Measurements from ENCODE around the gene PLAC8. TPM values are rescaled to one million over a fixed set of nuclear protein-coding genes. Genes with fewer than 3 reads are reported as not detected.

Gene PLAC8
- total and polyA plus RNA-seq, 2 of the 13 experiments (the other 11 are each of a cell fraction or from before 2014, with no cell fraction given) = 3.0 to 174 TPM

DNA sequence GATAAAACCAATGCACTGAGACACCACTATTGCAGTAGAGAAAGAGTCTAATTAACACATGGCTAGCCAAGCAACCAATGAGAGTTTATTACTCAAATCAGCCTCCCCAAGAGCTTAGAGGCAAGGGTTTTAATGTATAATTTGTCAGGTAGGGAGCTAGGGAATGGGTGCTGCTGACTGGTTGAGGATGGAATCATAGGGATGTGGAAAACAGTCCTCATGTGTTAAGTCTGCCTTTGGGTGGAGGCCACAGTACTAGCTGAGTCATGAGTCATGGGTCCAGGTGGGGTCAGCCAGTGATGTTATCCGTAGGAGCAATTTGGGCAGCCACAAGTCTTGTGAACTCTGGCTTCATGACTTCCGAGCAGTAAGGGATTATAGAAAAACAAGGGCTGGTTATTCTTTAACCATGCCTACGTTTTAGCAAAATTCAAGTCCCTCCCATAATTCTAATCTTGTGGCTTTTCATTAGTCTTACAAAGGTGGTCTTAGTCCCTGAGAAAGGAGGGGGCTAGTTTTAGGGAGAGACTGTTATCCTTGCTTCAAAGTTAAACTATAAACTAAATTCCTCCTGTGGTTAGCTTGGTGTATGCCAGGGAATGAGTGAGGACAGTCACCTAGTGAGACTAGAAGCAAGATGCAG lies 25.1 kb upstream of the PLAC8 start:
- intact Hi-C loops (cut with micrococcal nuclease; ENCODE audit: unreplicated experiment) = no loop called here
- FAIRE-seq = peak; percentile 56
- peaks cover 34% of the 10 kb centered on the region for H3K4me1 ChIP-seq (ENCODE audit: insufficient read depth, low read length)
- peak overlapping the region; percentile 46; the same call in 1 of the 2 replicates for H3K9ac ChIP-seq (ENCODE audit: insufficient read depth, low read depth, low read length)
- DNase-seq (ENCODE audit: low spot score) = peak; percentile 83
- H3K4me2 ChIP-seq (ENCODE audit: low read depth, low read length) = peak overlapping the region; percentile 76
- no peaks in the 10 kb centered on the region for H3K27me3 ChIP-seq (ENCODE audit: control insufficient read depth in 1 of 2, insufficient read depth in 2 of 2, low read length in 2 of 2)
- in situ Hi-C loops (cut with HindIII; ENCODE audit: extremely low pct_ligation_motif_present, low pct_unique_long_range_greater_than_20kb) = no loop called here
- no peaks in the 10 kb centered on the region for H3K36me3 ChIP-seq (replicated peaks in 1 of 2; ENCODE audit: control insufficient read depth in 1 of 2, insufficient read depth in 2 of 2, low read length in 2 of 2)
- ChIA-PET CTCF (ENCODE audit: low intra/inter-chr PET ratio, low total read pairs) (no interaction called here), POLR2A (interaction anchor here (1.0 to 1.5 kb wide), 4 partner anchors 10 to 145 kb away, joined by 3 to 5 read pairs (median 4); partner anchors contain the start of gene COQ2)
- no peaks in the 10 kb centered on the region for H3K79me2 ChIP-seq (ENCODE audit: insufficient read depth, low read length)
- WGBS (ENCODE audit: low lambda C conversion rate) = 0% methylated on average over 3 of the region's 3 CpGs
- H4K20me1 ChIP-seq (ENCODE audit: insufficient read depth, low read length) = no peaks in the 10 kb centered on the region
- peak overlapping the region; percentile 79 for H3K27ac ChIP-seq (ENCODE audit: extremely low read length, insufficient read depth, low read length)
- ATAC-seq = peak; percentile 93
- H2AFZ ChIP-seq (ENCODE audit: low read length) = no peak overlapping the region
- peak overlapping the region in 2 of 3 experiments; percentile 30 to 31; a peak in 2 of 6 replicates for H3K4me3 ChIP-seq (replicated peaks in 1 of 3; ENCODE audit: insufficient read depth in 1 of 3, low read depth in 2 of 3, low read length in 3 of 3)
- BruUV-seq (replicated peaks) = no TSS peak
- peaks cover 13% of the 10 kb centered on the region for H3K9me3 ChIP-seq (ENCODE audit: low read length)
- TF ChIP-seq NFE2L2 (IDR thresholded peaks at IDR 0.05; ENCODE audit: low read length) (peak; percentile 66), SOX5 (CRISPR knock-in tag; IDR thresholded peaks at IDR 0.05; ENCODE audit: borderline replicate concordance) (peak; percentile 31; the same call in 1 of the 2 replicates), ZNF879 (CRISPR knock-in tag; IDR thresholded peaks at IDR 0.05) (no peak), DMAP1 (CRISPR knock-in tag; IDR thresholded peaks at IDR 0.05) (no peak), MED1 (CRISPR knock-in tag; IDR thresholded peaks at IDR 0.05) (peak; percentile 73), EP300 (IDR thresholded peaks at IDR 0.05; ENCODE audit: low read depth in 2 of 2, low read length in 2 of 2) (peak in 1 of 2 experiments; percentile 81; a peak in 1 of 4 replicates), EP300 (CRISPR knock-in tag; IDR thresholded peaks at IDR 0.05; ENCODE audit: borderline replicate concordance) (no peak; the same call in 1 of the 2 replicates), RCOR2 (CRISPR knock-in tag; IDR thresholded peaks at IDR 0.05) (peak; percentile 63; the same call in 1 of the 2 replicates), POGZ (CRISPR knock-in tag; IDR thresholded peaks at IDR 0.05) (peak; percentile 50; the same call in 1 of the 2 replicates), TEAD3 (CRISPR knock-in tag; optimal IDR thresholded peaks at IDR 0.05; ENCODE audit: borderline replicate concordance) (peak; percentile 62), ZSCAN9 (CRISPR knock-in tag; IDR thresholded peaks at IDR 0.05; ENCODE audit: borderline replicate concordance) (0 out of 2 replicates have a peak, but pooled peaks have one; percentile 16), STAG1 (CRISPR knock-in tag; IDR thresholded peaks at IDR 0.05) (0 out of 2 replicates have a peak, but pooled peaks have one; percentile 5)
- TF ChIP-seq, protein P1, sequence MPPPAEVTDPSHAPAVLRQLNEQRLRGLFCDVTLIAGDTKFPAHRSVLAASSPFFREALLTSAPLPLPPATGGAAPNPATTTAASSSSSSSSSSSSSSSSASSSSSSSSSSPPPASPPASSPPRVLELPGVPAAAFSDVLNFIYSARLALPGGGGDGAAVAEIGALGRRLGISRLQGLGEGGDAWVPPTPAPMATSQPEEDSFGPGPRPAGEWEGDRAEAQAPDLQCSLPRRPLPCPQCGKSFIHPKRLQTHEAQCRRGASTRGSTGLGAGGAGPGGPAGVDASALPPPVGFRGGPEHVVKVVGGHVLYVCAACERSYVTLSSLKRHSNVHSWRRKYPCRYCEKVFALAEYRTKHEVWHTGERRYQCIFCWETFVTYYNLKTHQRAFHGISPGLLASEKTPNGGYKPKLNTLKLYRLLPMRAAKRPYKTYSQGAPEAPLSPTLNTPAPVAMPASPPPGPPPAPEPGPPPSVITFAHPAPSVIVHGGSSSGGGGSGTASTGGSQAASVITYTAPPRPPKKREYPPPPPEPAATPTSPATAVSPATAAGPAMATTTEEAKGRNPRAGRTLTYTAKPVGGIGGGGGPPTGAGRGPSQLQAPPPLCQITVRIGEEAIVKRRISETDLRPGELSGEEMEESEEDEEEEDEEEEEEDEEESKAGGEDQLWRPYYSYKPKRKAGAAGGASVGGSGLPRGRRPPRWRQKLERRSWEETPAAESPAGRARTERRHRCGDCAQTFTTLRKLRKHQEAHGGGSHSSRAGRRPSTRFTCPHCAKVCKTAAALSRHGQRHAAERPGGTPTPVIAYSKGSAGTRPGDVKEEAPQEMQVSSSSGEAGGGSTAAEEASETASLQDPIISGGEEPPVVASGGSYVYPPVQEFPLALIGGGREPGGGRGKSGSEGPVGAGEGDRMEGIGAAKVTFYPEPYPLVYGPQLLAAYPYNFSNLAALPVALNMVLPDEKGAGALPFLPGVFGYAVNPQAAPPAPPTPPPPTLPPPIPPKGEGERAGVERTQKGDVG (CRISPR knock-in tag; IDR thresholded peaks at IDR 0.05; ENCODE audit: borderline replicate concordance) = no peak
- TF ChIP-seq, protein P2, sequence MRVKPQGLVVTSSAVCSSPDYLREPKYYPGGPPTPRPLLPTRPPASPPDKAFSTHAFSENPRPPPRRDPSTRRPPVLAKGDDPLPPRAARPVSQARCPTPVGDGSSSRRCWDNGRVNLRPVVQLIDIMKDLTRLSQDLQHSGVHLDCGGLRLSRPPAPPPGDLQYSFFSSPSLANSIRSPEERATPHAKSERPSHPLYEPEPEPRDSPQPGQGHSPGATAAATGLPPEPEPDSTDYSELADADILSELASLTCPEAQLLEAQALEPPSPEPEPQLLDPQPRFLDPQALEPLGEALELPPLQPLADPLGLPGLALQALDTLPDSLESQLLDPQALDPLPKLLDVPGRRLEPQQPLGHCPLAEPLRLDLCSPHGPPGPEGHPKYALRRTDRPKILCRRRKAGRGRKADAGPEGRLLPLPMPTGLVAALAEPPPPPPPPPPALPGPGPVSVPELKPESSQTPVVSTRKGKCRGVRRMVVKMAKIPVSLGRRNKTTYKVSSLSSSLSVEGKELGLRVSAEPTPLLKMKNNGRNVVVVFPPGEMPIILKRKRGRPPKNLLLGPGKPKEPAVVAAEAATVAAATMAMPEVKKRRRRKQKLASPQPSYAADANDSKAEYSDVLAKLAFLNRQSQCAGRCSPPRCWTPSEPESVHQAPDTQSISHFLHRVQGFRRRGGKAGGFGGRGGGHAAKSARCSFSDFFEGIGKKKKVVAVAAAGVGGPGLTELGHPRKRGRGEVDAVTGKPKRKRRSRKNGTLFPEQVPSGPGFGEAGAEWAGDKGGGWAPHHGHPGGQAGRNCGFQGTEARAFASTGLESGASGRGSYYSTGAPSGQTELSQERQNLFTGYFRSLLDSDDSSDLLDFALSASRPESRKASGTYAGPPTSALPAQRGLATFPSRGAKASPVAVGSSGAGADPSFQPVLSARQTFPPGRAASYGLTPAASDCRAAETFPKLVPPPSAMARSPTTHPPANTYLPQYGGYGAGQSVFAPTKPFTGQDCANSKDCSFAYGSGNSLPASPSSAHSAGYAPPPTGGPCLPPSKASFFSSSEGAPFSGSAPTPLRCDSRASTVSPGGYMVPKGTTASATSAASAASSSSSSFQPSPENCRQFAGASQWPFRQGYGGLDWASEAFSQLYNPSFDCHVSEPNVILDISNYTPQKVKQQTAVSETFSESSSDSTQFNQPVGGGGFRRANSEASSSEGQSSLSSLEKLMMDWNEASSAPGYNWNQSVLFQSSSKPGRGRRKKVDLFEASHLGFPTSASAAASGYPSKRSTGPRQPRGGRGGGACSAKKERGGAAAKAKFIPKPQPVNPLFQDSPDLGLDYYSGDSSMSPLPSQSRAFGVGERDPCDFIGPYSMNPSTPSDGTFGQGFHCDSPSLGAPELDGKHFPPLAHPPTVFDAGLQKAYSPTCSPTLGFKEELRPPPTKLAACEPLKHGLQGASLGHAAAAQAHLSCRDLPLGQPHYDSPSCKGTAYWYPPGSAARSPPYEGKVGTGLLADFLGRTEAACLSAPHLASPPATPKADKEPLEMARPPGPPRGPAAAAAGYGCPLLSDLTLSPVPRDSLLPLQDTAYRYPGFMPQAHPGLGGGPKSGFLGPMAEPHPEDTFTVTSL (CRISPR knock-in tag; IDR thresholded peaks at IDR 0.05; ENCODE audit: borderline replicate concordance) = peak; percentile 65; the same call in 1 of the 2 replicates
- TF ChIP-seq, protein P3, sequence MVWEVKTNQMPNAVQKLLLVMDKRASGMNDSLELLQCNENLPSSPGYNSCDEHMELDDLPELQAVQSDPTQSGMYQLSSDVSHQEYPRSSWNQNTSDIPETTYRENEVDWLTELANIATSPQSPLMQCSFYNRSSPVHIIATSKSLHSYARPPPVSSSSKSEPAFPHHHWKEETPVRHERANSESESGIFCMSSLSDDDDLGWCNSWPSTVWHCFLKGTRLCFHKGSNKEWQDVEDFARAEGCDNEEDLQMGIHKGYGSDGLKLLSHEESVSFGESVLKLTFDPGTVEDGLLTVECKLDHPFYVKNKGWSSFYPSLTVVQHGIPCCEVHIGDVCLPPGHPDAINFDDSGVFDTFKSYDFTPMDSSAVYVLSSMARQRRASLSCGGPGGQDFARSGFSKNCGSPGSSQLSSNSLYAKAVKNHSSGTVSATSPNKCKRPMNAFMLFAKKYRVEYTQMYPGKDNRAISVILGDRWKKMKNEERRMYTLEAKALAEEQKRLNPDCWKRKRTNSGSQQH (CRISPR knock-in tag; IDR thresholded peaks at IDR 0.05; ENCODE audit: low read depth) = peak; percentile 31; the same call in 1 of the 2 replicates

All from HepG2 (cell line).